GM19023 (cell line): ENCODE measurements around the gene SYT13.
"Not testable (repeated sequence)": the region's sequence is repeated elsewhere in the genome, so short reads cannot be mapped to it uniquely, and the experiment has no call there.

Experiments used
- ATAC-seq: cut with Tn5 transposase; IDR thresholded peaks from one replicate; pipeline ENCODE4 v1.9.1; 2021; ENCODE audit warnings: mild to moderate bottlenecking, moderate library complexity; ENCODE audit not compliant: unreplicated experiment

Gene SYT13

DNA sequence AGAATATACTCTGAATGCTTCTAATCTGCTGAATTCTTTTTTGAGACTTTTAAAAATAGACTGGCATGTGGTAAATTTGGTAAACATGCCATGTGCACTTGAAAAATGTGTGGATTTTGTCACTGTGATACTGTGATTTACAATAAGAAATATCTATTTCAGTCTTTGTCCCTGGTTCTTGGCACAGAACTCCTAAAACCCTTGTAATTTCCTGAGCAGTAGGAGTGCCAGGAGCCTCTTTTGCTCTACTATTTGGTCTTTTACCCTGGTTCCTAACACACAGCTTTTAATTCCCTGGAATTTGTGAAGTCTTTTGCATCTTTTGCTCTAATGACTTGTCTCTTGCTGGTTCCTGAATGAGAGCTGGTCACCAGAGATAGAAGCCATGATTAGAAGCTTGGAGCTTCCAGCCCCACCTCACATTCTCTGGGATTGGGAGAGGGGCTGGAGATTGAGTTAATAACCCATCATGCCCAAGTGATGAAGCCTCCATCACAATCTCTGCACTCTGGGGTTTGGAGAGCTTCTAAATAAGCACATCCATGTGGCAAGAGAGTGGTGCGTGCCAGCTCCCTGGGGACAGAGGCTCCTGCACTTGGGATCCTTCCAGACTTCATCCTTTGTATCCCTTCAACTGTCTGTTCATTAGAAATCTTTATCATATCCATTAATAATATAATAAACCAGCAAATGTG is 27.2 kb upstream of the SYT13 start:
- ATAC-seq: no peak

DNA sequence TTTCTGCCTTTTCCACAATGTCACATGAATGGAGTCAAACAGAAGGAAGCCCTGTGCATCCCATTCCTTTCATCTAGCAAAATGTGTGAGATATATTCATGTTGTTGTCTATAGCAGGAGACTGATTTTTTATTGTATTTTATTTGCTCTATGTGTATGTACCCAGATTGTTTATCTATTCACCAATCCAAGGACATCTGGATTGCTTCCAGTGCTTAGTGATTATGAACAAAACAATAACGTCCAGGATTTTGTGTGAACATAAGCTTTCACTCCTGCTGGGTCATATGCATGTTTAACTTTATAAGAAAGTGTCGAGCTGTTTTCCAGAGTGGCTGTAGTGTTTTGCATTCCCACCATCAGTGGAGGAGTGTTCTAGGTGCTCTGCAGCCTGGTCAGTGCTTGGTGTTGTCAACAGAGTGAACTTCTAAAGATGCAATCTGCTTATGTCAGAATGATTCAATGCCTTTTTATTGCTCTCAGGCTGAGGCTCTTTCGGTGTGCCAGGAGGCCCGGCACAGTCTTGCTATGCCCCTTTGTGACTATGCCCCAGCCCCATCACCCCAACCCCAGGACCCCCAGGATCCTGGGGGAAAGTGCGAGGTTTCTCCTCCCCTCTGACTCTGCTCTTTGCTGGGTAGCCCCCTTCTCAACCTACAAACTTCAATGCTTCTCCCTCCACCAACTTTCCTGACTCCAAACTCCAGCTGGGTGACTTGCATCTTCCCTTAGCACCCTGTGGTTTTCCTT is 19.9 kb upstream of the SYT13 start:
- ATAC-seq: no peak

DNA sequence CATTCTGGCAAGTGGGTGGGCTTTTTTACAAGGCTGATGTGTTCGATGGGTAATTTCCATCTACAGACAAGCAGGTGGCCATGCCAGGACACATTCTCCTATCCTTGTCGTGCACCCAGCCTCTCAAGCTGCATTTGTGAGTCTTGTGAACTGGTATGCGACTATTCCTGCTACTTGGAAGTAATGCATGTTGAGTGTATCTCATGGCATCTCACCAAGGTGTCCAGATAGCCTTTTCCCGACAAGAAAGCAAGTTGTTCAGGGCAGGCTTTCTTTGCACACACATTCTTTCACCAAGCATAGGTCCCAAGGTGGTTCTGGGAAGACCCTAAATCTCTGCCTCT is 18.8 kb upstream of the SYT13 start:
- no peak for ATAC-seq

DNA sequence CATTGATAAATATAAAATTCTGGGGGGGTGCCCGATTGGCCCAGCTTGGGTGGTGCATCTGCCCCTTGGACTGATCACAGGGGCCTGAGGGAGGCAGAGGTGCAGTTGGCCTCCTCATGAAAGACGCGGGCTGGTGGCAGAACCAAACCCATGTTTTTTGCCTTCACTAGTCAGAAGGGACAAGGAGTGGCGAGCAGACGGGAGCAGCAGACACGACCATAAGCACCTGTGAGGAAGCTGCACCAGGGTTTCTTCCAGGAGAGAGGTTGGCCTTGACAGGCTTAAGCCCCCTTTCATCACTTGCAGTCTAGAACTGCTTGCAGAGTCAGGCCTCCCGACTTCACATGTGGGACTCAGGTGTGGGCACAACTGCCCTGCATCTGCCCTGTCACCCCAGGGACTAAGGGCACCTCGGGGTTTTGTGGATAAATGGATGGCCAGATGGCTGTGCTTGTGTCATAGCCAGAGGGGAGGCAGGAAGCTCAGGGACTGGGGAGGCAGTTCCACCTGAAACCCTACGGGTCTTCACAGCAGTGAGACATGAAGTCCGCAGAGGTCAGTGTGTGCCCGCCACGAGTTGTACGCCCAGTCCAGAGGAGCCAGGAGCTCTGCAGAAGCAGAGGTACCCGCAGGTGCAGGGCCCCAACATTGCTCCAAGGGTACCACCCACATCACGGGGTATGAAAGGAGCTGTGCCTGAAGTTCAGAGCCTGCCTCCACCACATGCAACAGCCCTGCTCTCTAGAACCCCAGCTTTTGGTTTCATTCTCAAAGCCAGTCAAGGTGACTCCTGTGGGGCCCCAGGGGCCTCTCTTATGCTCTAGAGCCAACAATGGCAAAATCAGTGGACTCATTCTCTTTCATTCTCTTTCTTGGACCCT is 18.2 kb upstream of the SYT13 start:
- ATAC-seq: no peak

DNA sequence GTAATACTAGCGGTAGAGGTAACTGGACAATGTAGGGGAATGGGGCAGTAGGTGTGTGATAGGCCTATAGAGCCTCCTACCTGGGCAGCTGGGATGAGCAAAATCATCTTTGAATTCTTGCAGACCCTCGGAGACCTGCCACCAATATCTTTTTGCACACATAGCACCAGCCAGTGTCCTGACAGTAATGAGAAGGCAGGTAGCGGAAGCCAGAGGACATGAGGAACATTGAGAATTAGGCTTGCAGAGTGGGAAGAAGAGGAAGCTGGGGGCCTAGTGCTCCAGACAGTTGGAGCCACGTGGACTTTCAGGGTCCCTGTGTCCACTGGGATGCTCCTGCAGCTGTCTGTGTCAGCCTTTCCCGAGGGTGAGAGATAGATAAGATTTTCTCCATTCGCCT is 17.2 kb upstream of the SYT13 start:
- no peak for ATAC-seq

DNA sequence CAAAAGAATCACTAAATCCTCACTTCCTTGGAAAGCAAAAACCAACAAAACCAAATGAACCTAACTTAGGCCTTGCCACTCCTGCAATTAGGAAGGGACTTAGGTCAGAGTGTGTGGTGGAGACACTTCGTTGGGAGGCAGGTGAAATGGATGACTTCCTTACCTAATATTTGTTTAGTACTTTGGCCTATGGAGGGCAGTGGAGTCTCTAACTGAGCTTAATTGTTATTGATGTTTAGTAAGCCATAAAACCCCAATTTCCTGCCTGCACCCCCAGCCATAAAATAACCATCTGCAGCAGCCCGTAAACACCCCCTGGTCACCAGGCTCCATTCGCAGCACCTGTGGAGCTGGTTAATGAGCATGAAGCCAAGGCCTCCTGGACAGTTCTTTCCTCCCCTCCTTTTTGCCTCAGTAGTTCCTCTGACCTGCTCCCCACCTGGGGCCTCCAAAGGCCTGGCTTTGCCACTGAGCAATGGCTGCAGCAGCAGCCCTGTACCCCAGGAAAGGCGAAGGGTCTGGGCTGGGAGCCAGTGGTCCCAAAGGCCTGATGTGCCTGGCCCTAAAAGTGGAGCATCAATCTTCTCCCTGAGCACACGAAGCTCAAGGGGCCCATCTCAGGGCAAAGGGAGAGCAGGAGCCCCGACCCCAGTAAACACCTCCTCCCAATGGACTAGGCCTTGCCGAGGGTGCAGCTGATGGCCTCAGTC is 15.6 kb upstream of the SYT13 start:
- no peak for ATAC-seq

DNA sequence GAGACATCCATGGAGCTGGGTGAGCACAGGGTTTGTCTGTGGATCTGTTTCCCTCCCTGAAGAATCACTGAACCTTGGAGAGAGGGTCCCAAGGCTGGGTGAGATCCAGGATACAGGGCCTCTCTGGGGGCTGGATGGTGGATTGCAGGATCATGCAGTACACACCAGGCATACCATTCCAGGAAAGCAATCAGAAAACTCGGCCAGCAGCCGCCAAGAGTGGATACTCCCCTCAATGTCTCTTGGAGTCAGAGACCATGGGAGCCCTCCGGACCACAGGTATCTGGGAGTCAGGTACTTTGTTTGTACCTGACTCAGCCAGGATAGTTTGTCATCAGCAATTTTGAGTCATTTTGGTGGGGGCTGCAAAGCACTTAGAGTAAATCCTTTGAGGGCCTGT is 14.6 kb upstream of the SYT13 start:
- ATAC-seq: no peak

DNA sequence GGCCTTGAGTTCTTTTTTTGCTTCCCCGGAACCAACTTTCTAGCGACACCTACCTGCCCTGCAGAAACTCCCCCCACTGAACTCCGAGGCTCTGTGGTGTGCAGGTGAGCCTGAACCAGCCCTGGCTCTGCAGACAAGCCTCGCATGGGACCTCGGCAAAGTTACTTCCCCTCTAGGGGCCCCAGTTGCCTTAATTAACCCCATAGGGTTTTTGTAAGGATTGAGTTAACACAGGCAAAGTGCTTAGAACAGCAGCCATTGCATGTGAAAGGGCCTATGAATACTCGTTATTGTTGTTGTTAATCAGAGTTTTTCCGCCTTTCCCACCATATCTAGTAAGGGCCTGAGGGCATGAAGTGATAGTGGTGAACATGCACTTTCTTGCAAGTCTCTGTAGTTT is 12.6 kb upstream of the SYT13 start:
- no peak for ATAC-seq

DNA sequence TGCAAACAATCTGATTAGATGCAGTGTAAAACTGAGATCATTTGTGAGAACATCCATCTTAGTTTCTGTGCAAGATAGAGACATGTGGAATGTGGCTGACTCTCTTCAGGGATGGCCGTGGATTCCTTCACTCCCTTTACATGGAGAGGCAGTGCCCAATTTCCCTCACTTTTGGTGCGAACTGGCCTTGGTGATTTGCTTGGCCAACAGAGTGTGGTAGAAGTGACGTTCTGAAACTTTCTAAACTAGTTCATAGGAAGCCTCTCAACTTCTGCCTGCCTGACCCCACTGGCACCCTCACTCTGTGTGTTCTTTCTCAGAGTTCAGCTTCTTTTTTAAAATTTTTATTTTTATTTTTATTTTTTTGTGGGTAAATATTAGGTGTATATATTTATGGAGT is 9.9 kb upstream of the SYT13 start:
- no peak for ATAC-seq

DNA sequence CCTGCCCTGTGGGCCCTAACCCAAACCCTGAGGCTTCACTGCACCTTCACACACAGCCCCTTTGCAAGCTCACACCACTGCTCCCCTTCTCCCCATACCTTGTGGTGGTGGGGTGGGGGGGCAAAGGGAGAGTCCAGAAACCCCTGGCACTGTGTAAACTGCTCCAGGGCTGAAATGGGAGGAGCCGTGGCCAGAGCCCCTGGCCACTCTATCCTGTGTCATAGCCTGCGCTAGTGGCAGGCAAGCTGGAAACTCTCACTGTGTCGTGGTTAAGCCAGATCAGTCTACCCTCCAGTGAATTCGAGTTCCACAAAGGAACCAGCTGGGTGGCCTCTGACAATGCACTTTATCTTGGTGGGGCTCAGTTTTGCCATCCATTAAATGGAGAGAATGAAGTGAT is 8.4 kb upstream of the SYT13 start:
- ATAC-seq: no peak

DNA sequence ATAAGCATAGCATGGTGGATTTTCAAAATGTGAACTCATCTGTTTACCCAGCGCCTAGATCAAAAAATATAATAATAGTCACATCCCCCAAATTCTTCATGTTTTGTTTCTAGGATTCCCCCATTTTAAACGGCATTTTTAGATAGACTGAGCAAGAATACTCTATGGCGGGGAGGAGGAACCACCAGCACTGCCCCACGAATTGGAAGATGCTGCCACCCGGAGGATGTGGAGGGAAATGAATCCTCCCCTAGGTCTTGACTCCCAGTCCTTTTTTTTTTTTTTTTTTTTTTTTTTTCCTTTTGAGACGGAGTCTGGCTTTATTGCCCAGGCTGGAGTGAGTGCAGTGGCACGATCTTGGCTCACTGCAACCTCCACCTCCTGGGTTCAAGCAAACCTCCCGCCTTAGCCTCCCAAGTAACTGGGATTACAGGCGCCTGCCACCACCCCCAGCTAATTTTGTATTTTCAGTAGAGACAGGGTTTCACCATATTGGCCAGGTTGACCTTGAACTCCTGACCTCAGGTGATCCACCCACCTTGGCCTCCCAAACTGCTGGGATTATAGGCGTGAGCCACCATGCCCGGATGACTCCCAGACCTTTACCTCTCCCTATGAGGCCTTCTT is 7.5 kb upstream of the SYT13 start:
- ATAC-seq: not testable (repeated sequence)

DNA sequence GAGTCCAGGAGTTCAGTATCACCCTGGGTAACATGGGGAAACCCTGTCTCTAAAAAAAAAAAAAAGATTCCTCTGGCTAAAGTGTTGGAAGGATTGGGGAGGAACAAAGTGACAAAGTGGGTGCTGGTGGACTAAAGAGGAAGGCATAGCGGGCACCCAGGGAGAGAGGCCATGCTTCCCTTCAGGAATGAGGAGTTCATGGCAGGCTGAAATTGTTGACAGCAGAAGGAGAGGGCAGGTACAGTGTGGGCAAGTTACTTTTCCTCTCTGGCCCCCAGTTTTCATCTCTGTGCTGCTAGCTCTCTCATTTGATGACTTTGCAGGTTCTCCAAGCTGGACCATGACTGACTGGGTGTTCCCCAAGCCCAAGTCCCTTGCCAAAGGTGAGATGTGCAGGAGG is 4.4 kb upstream of the SYT13 start:
- no peak for ATAC-seq

DNA sequence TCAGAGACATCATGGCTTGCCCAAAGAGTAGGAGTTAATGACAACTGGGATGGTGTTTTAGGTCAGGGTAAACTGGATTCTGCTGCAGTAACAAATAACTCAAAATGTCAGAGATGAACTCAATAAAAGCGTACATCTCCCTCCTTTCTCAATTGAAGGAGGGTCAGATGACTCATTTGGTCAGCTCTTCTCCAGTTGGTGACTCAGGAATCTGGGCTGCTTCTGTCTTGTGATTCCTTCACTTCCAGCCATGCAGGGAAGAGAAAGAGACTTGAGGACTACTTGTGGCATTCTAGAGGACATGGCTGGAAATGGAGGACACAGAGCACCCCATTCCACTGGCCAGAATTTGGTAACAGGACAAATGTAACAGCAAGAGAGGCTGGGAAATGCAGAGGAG is 3.2 kb upstream of the SYT13 start:
- ATAC-seq: no peak

DNA sequence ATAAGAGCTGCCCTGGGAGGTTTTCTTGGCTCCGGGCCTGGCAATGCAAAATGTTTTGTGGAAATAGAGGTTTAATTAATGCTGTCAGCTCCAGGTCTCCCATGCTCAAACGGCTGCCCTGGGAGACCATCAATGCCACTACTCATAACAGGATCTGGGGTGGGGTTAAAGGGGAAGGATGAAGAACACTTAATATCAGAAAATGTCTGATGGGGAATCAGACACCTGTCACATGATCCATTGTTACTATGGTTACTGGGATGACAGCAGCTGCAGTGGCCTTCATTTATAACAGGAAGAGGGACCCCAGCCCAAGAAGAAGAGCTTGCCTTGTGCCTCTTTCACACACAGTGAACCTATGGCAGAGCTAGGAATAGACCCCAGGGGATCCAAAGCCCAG is 2.2 kb upstream of the SYT13 start:
- ATAC-seq: no peak

DNA sequence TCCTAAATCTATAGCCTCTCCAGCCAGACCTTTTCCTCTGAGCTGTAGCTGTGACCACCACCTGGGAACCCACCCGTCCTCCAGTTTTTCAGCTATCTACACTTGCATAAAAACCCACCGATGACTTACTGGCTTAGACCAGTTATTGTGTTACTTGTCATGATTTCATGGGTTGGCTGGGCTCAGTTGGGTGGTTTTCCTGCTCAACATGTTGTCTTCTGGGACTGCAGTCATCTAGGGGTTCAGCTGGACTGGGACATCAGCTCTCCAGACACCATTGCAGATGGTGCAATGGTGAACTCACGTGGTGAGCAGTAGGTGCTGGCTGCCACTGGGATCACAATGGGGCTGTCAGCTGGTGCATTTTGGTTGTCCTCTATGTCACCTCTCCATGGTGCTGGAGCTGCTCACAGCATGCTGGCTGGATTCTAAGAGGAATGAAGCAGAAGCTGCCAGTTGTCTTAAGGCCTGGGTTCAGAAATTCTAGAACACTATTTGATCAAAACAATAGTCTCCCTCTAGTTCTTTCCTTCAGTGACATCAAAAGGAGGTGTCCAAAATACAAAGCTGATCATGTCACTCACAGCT is 1.3 kb upstream of the SYT13 start:
- ATAC-seq: no peak

DNA sequence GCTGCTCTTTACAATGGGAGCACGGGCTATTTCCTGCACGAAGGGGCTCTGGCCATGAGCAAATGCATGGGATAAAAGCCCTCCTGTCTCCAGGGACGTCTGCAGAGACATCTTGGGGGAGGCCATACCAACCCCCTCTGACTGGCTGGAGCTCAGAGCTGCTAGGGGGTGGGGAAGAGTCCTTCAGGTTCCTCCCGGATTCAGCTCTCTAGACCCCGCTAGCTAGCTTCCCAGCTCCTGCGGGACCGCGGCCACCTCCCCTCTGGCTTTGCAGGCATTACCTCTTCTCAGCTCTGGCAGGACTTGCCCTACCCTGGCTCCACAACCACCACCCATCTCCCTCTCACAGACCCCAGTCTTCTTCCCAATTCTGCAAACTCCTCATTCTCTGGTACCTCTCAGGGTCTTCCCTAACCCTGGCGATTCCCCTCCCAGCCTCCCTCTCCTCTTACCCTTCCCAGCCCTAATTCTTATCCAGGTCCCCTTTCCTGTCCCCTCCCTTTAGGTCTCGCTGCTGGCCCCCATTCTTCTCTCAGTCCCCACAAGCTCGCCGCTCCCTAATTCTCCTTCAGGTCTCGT is 802 bp downstream of the SYT13 start:
- ATAC-seq: no peak

DNA sequence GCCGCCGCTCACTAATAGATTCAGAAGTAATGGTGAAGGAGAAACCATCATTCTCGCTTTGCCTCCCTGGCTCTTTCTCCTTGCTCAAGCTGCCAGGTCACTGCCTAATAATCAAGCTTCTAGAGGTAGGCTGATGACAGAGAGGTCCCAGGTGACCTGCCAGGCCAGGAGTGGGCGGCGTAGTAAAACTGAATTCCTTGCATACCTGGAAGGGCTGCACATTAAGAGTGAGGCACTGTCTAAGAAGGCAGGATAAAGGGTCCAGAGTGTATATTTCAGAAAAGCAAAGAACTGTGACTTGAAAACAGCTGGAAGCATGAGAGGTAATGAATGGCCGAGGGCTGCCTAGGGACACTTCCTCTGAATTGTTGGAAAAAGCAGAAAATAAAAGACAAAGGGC is 4.1 kb downstream of the SYT13 start:
- no peak for ATAC-seq

DNA sequence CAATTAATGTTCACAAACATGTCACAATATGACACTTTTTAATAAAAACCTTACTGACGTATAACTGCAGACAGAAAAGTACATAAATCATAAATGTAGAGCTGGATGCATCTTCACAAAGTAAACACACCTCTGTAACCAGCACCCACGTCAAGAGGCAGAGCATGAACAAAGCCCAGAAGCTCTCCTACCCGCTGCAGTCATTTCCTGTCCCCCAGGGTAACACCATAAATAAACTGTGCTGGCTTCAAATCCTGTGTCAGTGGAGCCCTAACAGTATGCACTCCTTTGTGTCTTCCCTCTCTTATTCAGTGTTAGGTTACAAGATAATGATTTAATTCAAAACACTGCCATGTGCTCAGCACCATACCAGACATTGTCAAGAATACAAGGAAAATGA is 5.7 kb downstream of the SYT13 start:
- no peak for ATAC-seq

DNA sequence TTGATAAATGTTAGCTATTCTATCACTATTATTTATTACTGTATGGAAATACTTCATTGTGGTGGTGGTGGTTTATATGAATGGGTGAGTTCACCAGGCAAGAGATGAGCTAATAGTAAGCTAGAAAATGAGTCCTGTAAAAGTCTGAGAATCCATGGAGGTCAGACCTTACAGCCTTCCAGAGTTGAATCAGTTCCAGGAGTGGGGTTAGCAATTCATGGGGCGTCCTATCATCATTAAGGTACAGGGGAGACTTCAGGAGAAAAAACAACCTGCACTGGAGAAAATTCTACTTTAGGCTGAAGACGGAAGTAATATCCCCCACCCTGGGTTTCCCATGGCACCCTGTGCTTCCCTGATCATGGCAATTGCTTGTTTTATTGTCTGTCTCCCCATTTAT is 6.5 kb downstream of the SYT13 start:
- no peak for ATAC-seq

DNA sequence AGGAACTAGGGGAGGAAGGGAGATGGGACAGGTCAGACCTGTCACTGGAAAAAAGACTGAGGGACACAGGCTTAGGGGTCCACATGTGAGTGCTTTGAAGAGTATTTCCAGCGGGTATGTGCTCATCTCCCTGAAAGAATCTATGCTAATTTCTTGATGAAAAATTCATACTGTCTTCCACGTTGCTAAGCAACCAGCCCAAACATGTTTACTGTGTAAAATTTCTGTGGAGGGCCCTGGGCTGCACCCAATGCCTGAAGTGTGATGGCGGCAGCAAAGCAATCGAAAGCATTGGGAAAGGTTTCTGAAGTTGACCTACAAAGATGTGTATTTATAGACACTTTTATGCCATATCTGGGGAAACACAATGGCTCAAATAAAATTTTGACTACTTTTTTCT is 7.4 kb downstream of the SYT13 start:
- no peak for ATAC-seq
